Left lung (tissue), 10 donors: ENCODE data around the gene AK8. TPM values are rescaled to one million over a fixed set of nuclear protein-coding genes. Genes with fewer than 3 reads are reported as not detected.

Source experiments
- ATAC-seq: fragments of 200-7000 bp; cut with Tn5 transposase; one replicate; pipeline ENCODE4 v1.9.1; 2020; ENCODE audit warnings: moderate library complexity
- DNase-seq, 4 donors: peaks; one replicate each; pipeline ENCODE4 v3.0.0-alpha.2; 2013 to 2020
- H3K27ac ChIP-seq, 2 donors: fragments of 200-600 bp; sonication (generic) in 1 of 2; one replicate each; pipeline versions ENCODE4 v1.5.0 to v1.8.0; 2020 to 2021
- H3K27me3 ChIP-seq, 2 donors: fragments of 200-600 bp; sonication (generic) in 1 of 2; one replicate each; pipeline versions ENCODE4 v1.5.0 to v1.8.0; 2020 to 2021
- H3K36me3 ChIP-seq, 2 donors: fragments of 200-600 bp; sonication (generic) in 1 of 2; one replicate each; pipeline versions ENCODE4 v1.5.0 to v1.8.0; 2020 to 2021
- H3K4me1 ChIP-seq, 2 donors: fragments of 200-600 bp; one replicate each; pipeline ENCODE4 v1.8.0; 2021
- H3K4me3 ChIP-seq, 2 donors: fragments of 200-600 bp; sonication (generic) in 1 of 2; one replicate each; pipeline versions ENCODE4 v1.5.0 to v1.8.0; 2020 to 2021; ENCODE audit warnings: mild to moderate bottlenecking in 1 of 2
- H3K9me3 ChIP-seq, 2 donors: fragments of 200-600 bp; sonication (generic) in 1 of 2; one replicate each; pipeline versions ENCODE4 v1.5.0 to v1.8.0; 2020 to 2021
- intact Hi-C, 2 donors: fragments of 100-400 bp; cut with DNase I; formaldehyde crosslinking; loops; one replicate each; pipeline versions ENCODE4 v1.11.2 to v1.14.2; 2022
- polyA plus RNA-seq, 6 donors: library from polyadenylated mRNA; unstranded; fragments of 120-200 nt; gene quantifications; one replicate each; pipeline ENCODE4 v1.2.1, GENCODE V29; 2013; ENCODE audit not compliant: insufficient read length in 6 of 6
- total RNA-seq, 2 donors: library from RNA; stranded (reverse); fragmentation: NEBNext Ultra II Directional; extraction: Animal tissue kit (Norgen Biotek cat#: 25700); gene quantifications; one replicate each; pipeline ENCODE4 v1.2.1, GENCODE V29; 2021
- TF ChIP-seq, protein P1 (sequence below), 2 donors: fragments of 200-600 bp; sonication (generic) in 1 of 2; IDR thresholded peaks; one replicate each; pipeline versions ENCODE4 v1.5.0 to v1.8.0; 2021; ENCODE audit warnings: antibody characterized with exemption in 2 of 2
- donor health status: DM: no; HTN: yes; CAD: no.
- donor health status: DM: no; HTN: no; CAD: no.

The AK8 gene
- total and polyA plus RNA-seq, 8 donors, result 0.55 to 3.6 (median 2.4) TPM

DNA sequence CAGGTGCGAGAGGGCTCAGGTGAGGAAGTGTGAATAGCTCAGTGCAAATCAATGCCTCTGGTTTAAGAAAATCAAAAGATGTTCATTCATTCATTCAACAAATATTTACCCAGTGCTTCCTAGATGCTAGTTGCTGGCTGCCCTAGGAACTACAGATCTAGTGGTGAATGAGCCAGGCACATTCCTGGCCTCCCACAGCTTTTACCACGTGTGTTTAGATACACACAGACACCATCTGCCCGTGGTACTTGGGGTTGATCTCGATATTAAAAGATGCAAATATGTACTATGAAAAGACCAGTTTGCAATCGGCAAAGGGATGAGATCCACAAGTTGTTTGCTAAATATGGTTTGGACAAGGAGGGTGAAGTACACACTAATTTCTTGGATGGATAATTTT lies 129.6 kb downstream of the AK8 start:
- no peaks in the 10 kb centered on the region for H3K36me3 ChIP-seq
- ATAC-seq (no peak), DNase-seq (no peak)
- no peak overlapping the region for H3K27ac ChIP-seq
- no peaks in the 10 kb centered on the region for H3K4me1 ChIP-seq
- TF ChIP-seq, protein P1, sequence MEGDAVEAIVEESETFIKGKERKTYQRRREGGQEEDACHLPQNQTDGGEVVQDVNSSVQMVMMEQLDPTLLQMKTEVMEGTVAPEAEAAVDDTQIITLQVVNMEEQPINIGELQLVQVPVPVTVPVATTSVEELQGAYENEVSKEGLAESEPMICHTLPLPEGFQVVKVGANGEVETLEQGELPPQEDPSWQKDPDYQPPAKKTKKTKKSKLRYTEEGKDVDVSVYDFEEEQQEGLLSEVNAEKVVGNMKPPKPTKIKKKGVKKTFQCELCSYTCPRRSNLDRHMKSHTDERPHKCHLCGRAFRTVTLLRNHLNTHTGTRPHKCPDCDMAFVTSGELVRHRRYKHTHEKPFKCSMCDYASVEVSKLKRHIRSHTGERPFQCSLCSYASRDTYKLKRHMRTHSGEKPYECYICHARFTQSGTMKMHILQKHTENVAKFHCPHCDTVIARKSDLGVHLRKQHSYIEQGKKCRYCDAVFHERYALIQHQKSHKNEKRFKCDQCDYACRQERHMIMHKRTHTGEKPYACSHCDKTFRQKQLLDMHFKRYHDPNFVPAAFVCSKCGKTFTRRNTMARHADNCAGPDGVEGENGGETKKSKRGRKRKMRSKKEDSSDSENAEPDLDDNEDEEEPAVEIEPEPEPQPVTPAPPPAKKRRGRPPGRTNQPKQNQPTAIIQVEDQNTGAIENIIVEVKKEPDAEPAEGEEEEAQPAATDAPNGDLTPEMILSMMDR (IDR thresholded peaks at IDR 0.05), result no peak
- intact Hi-C loops, result no loop called here
- no peak overlapping the region for H3K4me3 ChIP-seq
- peaks cover 14 to 31% of the 10 kb centered on the region in 2 donors for H3K27me3 ChIP-seq
- no peaks in the 10 kb centered on the region for H3K9me3 ChIP-seq

DNA sequence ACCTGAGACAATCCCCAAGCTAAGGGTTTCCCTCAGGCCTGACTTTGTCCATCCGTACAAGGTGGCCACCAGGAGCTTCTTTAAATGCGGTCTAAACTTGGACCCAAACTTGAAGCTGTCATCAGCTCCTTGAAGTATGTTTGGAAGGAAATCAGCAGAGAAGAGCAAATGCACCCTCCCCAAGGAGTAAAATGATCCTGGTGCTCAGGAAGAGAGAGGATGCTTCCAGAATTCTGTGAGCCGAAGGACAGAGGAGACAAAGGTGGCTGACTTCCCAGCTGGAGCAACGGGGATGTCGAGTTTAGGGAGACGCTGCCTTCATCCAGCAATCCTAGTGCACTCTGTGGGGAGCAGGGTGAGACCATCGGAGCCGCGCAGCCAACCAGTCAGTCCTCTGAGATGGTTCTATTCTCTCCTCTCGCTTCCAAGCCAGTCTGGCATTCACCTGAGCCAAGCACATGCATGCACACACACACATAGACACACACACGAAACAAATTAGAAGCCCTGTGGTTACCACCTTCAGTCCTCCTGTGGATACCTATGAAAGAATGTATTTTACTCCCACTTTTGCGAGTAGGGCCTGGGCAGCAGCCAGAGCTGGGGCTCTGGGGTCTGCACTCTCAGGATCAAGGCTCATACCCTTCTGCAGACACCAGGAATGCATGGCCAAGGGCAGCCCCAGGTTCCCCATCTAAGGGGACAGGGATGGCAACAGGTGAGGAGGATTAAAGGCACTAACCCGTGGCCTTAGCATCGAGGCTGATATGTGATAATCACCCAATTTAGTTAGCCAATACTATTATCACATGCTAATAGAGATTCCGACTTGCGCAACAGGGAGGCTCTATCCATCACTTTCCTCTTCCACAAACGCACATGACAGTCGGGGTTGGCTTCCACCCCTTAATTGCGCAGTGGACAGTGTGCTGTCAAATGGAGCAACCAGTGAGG lies 132.1 kb downstream of the AK8 start:
- DNase-seq (peak in 1 of 4 donors; percentile 10), ATAC-seq (no peak)
- Histone ChIP-seq H3K27ac (no peak overlapping the region), H3K4me1 (no peaks in the 10 kb centered on the region), H3K4me3 (no peak overlapping the region), H3K9me3 (no peaks in the 10 kb centered on the region), H3K27me3 (peaks cover 26 to 55% of the 10 kb centered on the region in 2 donors), H3K36me3 (no peaks in the 10 kb centered on the region)
- intact Hi-C loops, result no loop called here
- TF ChIP-seq, protein P1 (IDR thresholded peaks at IDR 0.05), result no peak

DNA sequence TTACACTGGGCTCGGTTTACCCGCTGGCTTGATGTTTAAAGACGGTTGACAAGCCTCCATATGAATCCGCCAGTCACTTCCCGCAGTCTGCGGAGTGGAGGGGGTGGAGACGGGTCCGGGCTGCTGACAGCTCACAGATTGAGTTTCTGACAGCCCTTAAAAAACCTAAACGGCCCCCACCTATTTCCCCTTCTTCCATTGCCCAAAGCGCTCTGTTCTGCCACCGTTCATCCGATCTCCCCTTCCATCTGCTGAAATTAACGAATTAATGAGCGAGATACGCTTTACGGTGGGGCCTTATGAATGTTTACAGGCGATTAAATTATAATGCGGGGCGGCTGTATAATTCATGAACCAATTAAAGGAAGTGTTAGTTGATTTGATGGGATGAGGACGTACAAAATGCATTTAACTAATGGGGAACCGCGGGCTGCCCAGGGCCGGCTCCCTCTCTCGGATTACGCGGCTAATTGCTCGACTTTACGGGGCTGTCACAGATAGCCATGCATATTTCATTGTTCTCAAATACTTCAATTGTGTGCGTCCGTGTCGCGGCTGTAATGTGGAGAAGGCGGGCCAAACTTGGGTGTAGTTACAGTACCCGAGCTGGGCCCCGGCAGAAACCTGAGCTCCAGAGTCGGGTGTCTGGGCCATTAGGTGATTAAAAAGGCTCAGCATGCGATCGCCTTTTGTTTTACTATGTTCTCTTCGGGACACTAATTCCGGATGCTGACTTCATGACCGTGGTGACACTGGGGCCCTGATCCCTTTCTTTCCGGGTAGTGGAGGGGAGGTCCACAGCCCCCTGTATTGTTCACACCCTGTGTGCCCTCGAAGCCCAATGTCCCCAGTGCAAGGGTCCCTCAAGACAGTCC lies 133.0 kb downstream of the AK8 start:
- H3K4me1 ChIP-seq, result no peaks in the 10 kb centered on the region
- H3K27ac ChIP-seq, result no peak overlapping the region
- intact Hi-C loops, result no loop called here
- DNase-seq (peak in 2 of 4 donors; percentile 18 to 24), ATAC-seq (no peak)
- peaks cover 26 to 64% of the 10 kb centered on the region in 2 donors for H3K27me3 ChIP-seq
- no peak overlapping the region for H3K4me3 ChIP-seq
- H3K36me3 ChIP-seq, result no peaks in the 10 kb centered on the region
- H3K9me3 ChIP-seq, result no peaks in the 10 kb centered on the region
- TF ChIP-seq, protein P1 (IDR thresholded peaks at IDR 0.05), result no peak

DNA sequence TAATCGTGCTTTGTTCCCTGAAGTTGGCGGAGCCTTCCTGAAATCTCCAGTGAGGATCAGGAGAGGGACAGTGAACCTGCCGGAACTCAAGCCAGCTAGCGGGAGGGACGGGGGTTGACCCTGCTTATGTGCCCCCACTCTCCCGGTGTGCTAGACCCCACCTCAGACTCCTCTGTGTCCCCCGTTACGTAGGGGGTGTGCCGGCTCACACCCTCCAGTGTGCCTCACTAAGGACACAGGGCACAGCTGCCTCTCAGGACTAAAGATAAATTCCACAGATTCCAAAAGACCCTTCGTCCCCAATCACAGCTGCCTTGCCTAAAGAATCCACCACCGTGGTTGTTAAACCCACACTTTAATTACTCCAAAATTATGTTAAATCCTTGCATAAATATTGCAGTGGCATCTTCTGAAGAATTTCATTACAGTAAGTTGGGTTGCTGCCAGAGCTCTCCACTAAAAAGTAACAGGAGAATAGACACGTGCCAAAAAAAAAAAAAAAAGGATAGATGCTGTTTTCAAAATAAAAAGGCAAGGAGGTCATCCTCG lies 134.1 kb downstream of the AK8 start:
- intact Hi-C loops, result no loop called here
- ATAC-seq (no peak), DNase-seq (peak in 1 of 4 donors; percentile 15)
- TF ChIP-seq, protein P1 (IDR thresholded peaks at IDR 0.05), result no peak
- no peaks in the 10 kb centered on the region for H3K36me3 ChIP-seq
- H3K4me3 ChIP-seq, result no peak overlapping the region
- H3K9me3 ChIP-seq, result no peaks in the 10 kb centered on the region
- no peaks in the 10 kb centered on the region for H3K4me1 ChIP-seq
- H3K27me3 ChIP-seq, result peaks cover 26 to 64% of the 10 kb centered on the region in 2 donors
- no peak overlapping the region for H3K27ac ChIP-seq
